Measurements from ENCODE around the gene AKT3.

DNA sequence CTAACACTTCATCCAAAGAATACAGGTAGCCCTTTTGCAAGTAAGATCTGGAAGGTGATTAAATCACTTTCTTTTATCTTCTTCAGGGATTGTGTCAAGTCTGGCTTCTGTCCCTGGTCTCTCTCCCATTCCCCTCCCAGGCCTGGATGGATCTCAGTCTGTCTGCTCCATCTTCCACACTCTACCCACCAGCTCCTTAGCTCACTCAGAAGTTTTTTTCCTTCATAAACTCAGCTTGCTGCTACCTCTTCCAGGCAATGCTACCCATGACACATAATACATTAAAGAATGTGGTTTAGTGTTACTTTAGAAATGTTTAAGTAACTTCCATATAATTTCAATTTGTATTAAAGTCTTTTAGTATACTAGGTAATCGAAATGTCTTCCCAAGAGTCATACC is 133.1 kb downstream of the AKT3 start:
- TF ChIP-seq, protein P1, sequence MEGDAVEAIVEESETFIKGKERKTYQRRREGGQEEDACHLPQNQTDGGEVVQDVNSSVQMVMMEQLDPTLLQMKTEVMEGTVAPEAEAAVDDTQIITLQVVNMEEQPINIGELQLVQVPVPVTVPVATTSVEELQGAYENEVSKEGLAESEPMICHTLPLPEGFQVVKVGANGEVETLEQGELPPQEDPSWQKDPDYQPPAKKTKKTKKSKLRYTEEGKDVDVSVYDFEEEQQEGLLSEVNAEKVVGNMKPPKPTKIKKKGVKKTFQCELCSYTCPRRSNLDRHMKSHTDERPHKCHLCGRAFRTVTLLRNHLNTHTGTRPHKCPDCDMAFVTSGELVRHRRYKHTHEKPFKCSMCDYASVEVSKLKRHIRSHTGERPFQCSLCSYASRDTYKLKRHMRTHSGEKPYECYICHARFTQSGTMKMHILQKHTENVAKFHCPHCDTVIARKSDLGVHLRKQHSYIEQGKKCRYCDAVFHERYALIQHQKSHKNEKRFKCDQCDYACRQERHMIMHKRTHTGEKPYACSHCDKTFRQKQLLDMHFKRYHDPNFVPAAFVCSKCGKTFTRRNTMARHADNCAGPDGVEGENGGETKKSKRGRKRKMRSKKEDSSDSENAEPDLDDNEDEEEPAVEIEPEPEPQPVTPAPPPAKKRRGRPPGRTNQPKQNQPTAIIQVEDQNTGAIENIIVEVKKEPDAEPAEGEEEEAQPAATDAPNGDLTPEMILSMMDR (conservative IDR thresholded peaks at IDR 0.05; ENCODE audit: low read length), result no peak
- no peak for TF ChIP-seq EZH2phosphoT487 (IDR thresholded peaks at IDR 0.05; ENCODE audit: borderline replicate concordance)
